HEK293 (cell line): ENCODE data around the gene MGST3.
"Not testable (repeated sequence)": the region's sequence is repeated elsewhere in the genome, so short reads cannot be mapped to it uniquely, and the experiment has no call there.

Experiments
- CTCF ChIA-PET: fragments of 350-600 bp; formaldehyde crosslinking; extraction: SDS; loops from one replicate; lab custom pipeline; 2021; ENCODE audit warnings: antibody characterized with exemption; lab: Yijun Ruan, JAX
- POLR2A ChIA-PET: fragments of 300-600 bp; formaldehyde crosslinking; extraction: SDS; loops from one replicate; lab custom pipeline; 2020; ENCODE audit warnings: antibody characterized with exemption, inconsistent platforms; lab: Yijun Ruan, JAX
- H3K27ac ChIP-seq: fragments of 200-500 bp; sonication (Bioruptor generic); 2 replicates; pipeline ENCODE4 v1.5.1; 2014; ENCODE audit warnings: low read depth, low read length, control low read depth, inconsistent platforms; ENCODE audit errors: extremely low read depth
- H3K36me3 ChIP-seq, 2 experiments: fragments of 200-500 bp in 1 of 2; sonication (Bioruptor generic) in 1 of 2; 1 replicate in 1 of 2; 2 replicates in 1 of 2; pipeline ENCODE4 v1.5.1; 2014 to 2017; ENCODE audit warnings: inconsistent platforms in 2 of 2, low read length in 2 of 2; ENCODE audit not compliant: control insufficient read depth in 2 of 2, insufficient read depth in 1 of 2
- H3K4me1 ChIP-seq: fragments of 200-500 bp; sonication (Bioruptor generic); 2 replicates; pipeline ENCODE4 v1.5.1; 2014; ENCODE audit warnings: mild to moderate bottlenecking, low read length, inconsistent platforms; ENCODE audit not compliant: control insufficient read depth, insufficient read depth
- H3K4me3 ChIP-seq: 2 replicates; pipeline ENCODE4 v1.5.1; 2011; ENCODE audit warnings: low read depth, mild to moderate bottlenecking, control low read depth, low read length, moderate library complexity
- H3K9me3 ChIP-seq: fragments of 200-500 bp; sonication (Bioruptor generic); 2 replicates; pipeline ENCODE4 v1.5.1; 2014; ENCODE audit warnings: low read depth, low read length, inconsistent platforms; ENCODE audit not compliant: control insufficient read depth, insufficient read depth
- GLI4 ChIP-seq: fragments of 450-650 bp; formaldehyde crosslinking; IDR thresholded peaks from 2 replicates; pipeline ENCODE4 v1.5.1; 2016; ENCODE audit warnings: missing biosample characterization, missing genetic modification characterization
- GLIS2 ChIP-seq: fragments of 450-650 bp; formaldehyde crosslinking; IDR thresholded peaks from 2 replicates; pipeline ENCODE4 v1.5.1; 2016; ENCODE audit warnings: missing biosample characterization, missing genetic modification characterization
- HOXD13 ChIP-seq: sonication (generic); formaldehyde crosslinking; IDR thresholded peaks from 2 replicates; pipeline ENCODE4 v1.8.0; 2022; ENCODE audit warnings: missing genetic modification reagents, borderline replicate concordance
- MEIS1 ChIP-seq: sonication (generic); formaldehyde crosslinking; IDR thresholded peaks from 2 replicates; pipeline ENCODE4 v1.8.1; 2022; ENCODE audit warnings: missing genetic modification reagents, mild to moderate bottlenecking, borderline replicate concordance
- SETDB1 ChIP-seq: IDR thresholded peaks from one replicate; pipeline ENCODE4 v1.6.1; 2017; ENCODE audit warnings: mild to moderate bottlenecking, low read length, moderate library complexity, mixed read lengths; ENCODE audit not compliant: insufficient read length
- SP3 ChIP-seq: fragments of 450-650 bp; formaldehyde crosslinking; IDR thresholded peaks from 2 replicates; pipeline ENCODE4 v1.5.1; 2016; ENCODE audit warnings: missing biosample characterization, missing genetic modification characterization
- TRIM28 ChIP-seq: IDR thresholded peaks from 2 replicates; pipeline ENCODE4 v1.6.1; 2011; ENCODE audit warnings: low read length, control low read depth, borderline replicate concordance
- WT1 ChIP-seq: fragments of 450-650 bp; formaldehyde crosslinking; IDR thresholded peaks from 2 replicates; pipeline ENCODE4 v1.5.1; 2016; ENCODE audit warnings: missing biosample characterization, missing genetic modification characterization
- ZBTB17 ChIP-seq: fragments of 450-650 bp; formaldehyde crosslinking; IDR thresholded peaks from 2 replicates; pipeline ENCODE4 v1.5.1; 2016; ENCODE audit warnings: missing biosample characterization, missing genetic modification characterization
- ZBTB21 ChIP-seq: fragments of 450-650 bp; formaldehyde crosslinking; IDR thresholded peaks from 2 replicates; pipeline ENCODE4 v1.5.1; 2017; ENCODE audit warnings: missing biosample characterization, missing genetic modification characterization
- ZEB2 ChIP-seq: fragments of 450-650 bp; formaldehyde crosslinking; IDR thresholded peaks from 2 replicates; pipeline ENCODE4 v1.5.1; 2016; ENCODE audit warnings: missing biosample characterization, missing genetic modification characterization
- ZNF140 ChIP-seq: fragments of 450-650 bp; formaldehyde crosslinking; IDR thresholded peaks from 2 replicates; pipeline ENCODE4 v1.5.1; 2016; ENCODE audit warnings: missing biosample characterization, missing genetic modification characterization
- ZNF473 ChIP-seq: fragments of 450-650 bp; formaldehyde crosslinking; IDR thresholded peaks from 2 replicates; pipeline ENCODE4 v1.5.1; 2017; ENCODE audit warnings: missing biosample characterization, missing genetic modification characterization
- ZNF48 ChIP-seq: fragments of 450-650 bp; formaldehyde crosslinking; IDR thresholded peaks from 2 replicates; pipeline ENCODE4 v1.5.1; 2016; ENCODE audit warnings: missing biosample characterization, missing genetic modification characterization
- ZNF530 ChIP-seq: fragments of 450-650 bp; formaldehyde crosslinking; IDR thresholded peaks from 2 replicates; pipeline ENCODE4 v1.5.1; 2016; ENCODE audit warnings: low read depth, missing biosample characterization, missing genetic modification characterization
- ZNF585B ChIP-seq: fragments of 450-650 bp; formaldehyde crosslinking; IDR thresholded peaks from 2 replicates; pipeline ENCODE4 v1.5.1; 2016; ENCODE audit warnings: missing biosample characterization, missing genetic modification characterization
- ZNF670 ChIP-seq: fragments of 450-650 bp; formaldehyde crosslinking; IDR thresholded peaks from 2 replicates; pipeline ENCODE4 v1.5.1; 2016; ENCODE audit warnings: missing biosample characterization, missing genetic modification characterization, low read depth
- ZNF707 ChIP-seq: fragments of 450-650 bp; formaldehyde crosslinking; IDR thresholded peaks from 2 replicates; pipeline ENCODE4 v1.5.1; 2016; ENCODE audit warnings: missing biosample characterization, missing genetic modification characterization
- ZNF747 ChIP-seq: fragments of 450-650 bp; formaldehyde crosslinking; IDR thresholded peaks from 2 replicates; pipeline ENCODE4 v1.5.1; 2016; ENCODE audit warnings: missing biosample characterization, missing genetic modification characterization
- ZNF785 ChIP-seq: fragments of 450-650 bp; formaldehyde crosslinking; IDR thresholded peaks from 2 replicates; pipeline ENCODE4 v1.5.1; 2016; ENCODE audit warnings: missing biosample characterization, missing genetic modification characterization
- ZNF791 ChIP-seq: fragments of 450-650 bp; formaldehyde crosslinking; IDR thresholded peaks from 2 replicates; pipeline ENCODE4 v1.5.1; 2016; ENCODE audit warnings: missing biosample characterization, missing genetic modification characterization
- ZNF843 ChIP-seq: fragments of 450-650 bp; formaldehyde crosslinking; IDR thresholded peaks from 2 replicates; pipeline ENCODE4 v1.5.1; 2016; ENCODE audit warnings: missing biosample characterization, missing genetic modification characterization
- TF ChIP-seq, protein P1 (sequence below): fragments of 450-650 bp; formaldehyde crosslinking; IDR thresholded peaks from 2 replicates; pipeline ENCODE4; 2016; ENCODE audit warnings: missing biosample characterization, missing genetic modification characterization
- TF ChIP-seq, protein P2 (sequence below): fragments of 450-650 bp; formaldehyde crosslinking; IDR thresholded peaks from 2 replicates; pipeline ENCODE4 v1.5.1; 2017; ENCODE audit warnings: missing biosample characterization, missing genetic modification characterization
- TF ChIP-seq, protein P3 (sequence below): fragments of 450-650 bp; formaldehyde crosslinking; IDR thresholded peaks from 2 replicates; pipeline ENCODE4 v1.5.1; 2016; ENCODE audit warnings: missing biosample characterization, missing genetic modification characterization
- TF ChIP-seq, protein P4 (sequence below): fragments of 450-650 bp; formaldehyde crosslinking; IDR thresholded peaks from 2 replicates; pipeline ENCODE4 v1.5.1; 2016; ENCODE audit warnings: missing biosample characterization, missing genetic modification characterization

The MGST3 gene

DNA sequence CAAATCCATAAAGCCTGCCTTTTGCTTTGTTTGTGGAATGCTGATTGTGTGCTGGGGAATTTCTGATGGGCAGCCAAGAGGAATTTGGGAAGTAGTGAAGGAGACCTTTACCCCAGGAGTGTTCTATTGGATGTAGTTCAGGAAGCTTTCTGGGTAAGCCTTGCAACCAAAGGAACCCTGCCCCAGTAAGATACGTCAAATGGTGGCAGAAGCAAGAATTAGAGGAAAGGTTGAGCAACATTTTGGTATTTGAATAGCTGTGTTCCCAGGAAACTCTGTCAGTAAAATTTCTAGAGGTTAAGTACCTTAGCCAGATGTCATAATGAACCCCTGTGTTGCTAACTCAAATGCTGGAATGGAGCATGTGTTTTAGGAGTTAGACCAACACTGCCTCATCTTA, 6.4 kb downstream of the MGST3 start:
- POLR2A ChIA-PET, result interaction anchor here (1.4 kb wide), 1 partner anchor 8 kb away, joined by 4 read pairs; no protein-coding TSS in a partner anchor
- CTCF ChIA-PET, result no interaction called here

DNA sequence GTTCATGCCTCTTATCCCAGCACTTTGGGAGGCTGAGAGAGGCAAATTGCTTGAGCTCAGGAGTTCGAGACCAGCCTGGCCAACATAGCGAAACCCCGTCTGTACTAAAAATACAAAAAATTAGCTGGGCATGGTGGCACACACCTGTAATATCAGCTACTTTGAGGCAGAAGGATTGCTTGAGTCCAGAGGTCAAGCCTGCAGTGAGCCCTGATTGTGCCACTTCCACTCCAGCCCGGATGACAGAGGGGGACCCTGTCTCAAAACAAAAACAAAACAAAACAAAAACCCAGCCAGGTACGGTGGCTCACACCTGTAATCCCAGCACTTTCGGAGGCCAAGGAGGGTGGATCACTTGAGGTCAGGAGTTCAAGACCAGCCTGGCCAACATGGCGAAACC, 7.2 kb downstream of the MGST3 start:
- H3K4me3 ChIP-seq, CTCF ChIA-PET, POLR2A ChIA-PET: not testable (repeated sequence)

More for the DNA sequence above, 6.4 kb downstream of the MGST3 start:
- Histone ChIP-seq H3K4me3 (no peak overlapping the region), H3K27ac (no peak overlapping the region), H3K9me3 (no peaks in the 10 kb centered on the region)
- TF ChIP-seq ZBTB21 (tag by site-specific recombination) (no peak), ZNF140 (tag by site-specific recombination) (no peak), ZNF48 (tag by site-specific recombination) (no peak), ZNF843 (no peak), HOXD13 (CRISPR knock-in tag) (no peak), GLIS2 (tag by site-specific recombination) (no peak), SP3 (no peak), WT1 (tag by site-specific recombination) (no peak), ZNF670 (tag by site-specific recombination) (no peak), GLI4 (tag by site-specific recombination) (no peak), ZNF473 (tag by site-specific recombination) (no peak), SETDB1 (no peak), ZNF585B (tag by site-specific recombination) (no peak), ZNF791 (tag by site-specific recombination) (no peak), ZNF747 (tag by site-specific recombination) (no peak)
- TF ChIP-seq, all 188 proteins: peak for 0
- Histone ChIP-seq H3K36me3 (peaks cover 0 to 8% of the 10 kb centered on the region in 2 experiments; a peak in 2 of 3 replicates), H3K4me1 (peaks cover 2% of the 10 kb centered on the region)

DNA sequence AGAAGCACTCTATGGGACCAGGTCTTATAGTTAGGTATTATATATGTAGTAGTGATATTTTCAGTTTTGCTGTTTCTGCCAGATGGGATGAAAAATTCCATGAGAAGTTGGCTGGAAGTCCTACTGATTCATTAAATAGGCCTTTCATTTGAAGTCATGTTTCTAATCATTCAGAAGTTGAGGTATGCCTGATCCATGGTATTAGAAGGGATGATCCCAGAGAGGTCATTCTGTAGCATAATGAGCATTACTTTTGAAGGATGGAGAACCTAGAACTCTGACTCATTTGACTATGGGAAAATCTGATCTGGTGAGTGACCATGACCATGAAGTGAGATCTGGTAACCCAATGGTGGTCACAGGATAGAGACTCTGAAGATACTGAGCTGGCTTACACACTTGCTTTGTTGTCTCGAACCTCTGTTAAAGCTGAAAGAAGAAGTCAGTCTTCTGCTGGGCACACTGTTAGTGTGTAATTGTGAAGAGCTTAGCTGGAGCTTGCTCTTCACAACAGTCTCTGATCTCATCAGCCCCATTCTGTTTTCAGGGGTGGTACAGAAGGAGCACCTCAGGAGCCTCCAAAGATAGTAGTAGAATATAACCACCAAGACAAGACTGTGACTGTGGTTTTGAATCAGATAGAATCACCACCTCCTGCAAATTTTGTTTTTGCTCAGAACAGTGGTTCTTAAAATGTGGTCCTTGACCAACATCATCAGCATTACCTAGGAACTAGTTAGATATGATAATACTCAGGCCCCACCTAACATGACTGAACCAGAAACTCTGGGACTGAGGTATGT, 9.0 kb downstream of the MGST3 start:
- H3K36me3 ChIP-seq, result peaks cover 0 to 8% of the 10 kb centered on the region in 2 experiments; a peak in 2 of 3 replicates
- ChIA-PET CTCF (interaction anchor here (0.9 kb wide), 1 partner anchor 247 kb away, joined by 3 read pairs; no protein-coding TSS in a partner anchor), POLR2A (no interaction called here)

More for the DNA sequence above, 7.2 kb downstream of the MGST3 start:
- not testable (repeated sequence) for H3K27ac ChIP-seq, H3K9me3 ChIP-seq, H3K4me1 ChIP-seq, H3K36me3 ChIP-seq

More for the DNA sequence above, 9.0 kb downstream of the MGST3 start:
- TF ChIP-seq ZNF140 (tag by site-specific recombination), result no peak
- TF ChIP-seq, protein P1, sequence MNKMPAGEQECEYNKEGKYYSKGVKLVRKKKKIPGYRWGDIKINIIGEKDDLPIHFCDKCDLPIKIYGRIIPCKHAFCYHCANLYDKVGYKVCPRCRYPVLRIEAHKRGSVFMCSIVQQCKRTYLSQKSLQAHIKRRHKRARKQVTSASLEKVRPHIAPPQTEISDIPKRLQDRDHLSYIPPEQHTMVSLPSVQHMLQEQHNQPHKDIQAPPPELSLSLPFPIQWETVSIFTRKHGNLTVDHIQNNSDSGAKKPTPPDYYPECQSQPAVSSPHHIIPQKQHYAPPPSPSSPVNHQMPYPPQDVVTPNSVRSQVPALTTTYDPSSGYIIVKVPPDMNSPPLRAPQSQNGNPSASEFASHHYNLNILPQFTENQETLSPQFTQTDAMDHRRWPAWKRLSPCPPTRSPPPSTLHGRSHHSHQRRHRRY (tag by site-specific recombination), result no peak
- no peak for TF ChIP-seq ZBTB17 (tag by site-specific recombination)
- TF ChIP-seq, protein P2, sequence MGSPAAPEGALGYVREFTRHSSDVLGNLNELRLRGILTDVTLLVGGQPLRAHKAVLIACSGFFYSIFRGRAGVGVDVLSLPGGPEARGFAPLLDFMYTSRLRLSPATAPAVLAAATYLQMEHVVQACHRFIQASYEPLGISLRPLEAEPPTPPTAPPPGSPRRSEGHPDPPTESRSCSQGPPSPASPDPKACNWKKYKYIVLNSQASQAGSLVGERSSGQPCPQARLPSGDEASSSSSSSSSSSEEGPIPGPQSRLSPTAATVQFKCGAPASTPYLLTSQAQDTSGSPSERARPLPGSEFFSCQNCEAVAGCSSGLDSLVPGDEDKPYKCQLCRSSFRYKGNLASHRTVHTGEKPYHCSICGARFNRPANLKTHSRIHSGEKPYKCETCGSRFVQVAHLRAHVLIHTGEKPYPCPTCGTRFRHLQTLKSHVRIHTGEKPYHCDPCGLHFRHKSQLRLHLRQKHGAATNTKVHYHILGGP, result no peak
- TF ChIP-seq ZEB2 (tag by site-specific recombination), result no peak
- no peak for TF ChIP-seq TRIM28
- TF ChIP-seq ZNF707 (tag by site-specific recombination), result no peak
- TF ChIP-seq, protein P3, sequence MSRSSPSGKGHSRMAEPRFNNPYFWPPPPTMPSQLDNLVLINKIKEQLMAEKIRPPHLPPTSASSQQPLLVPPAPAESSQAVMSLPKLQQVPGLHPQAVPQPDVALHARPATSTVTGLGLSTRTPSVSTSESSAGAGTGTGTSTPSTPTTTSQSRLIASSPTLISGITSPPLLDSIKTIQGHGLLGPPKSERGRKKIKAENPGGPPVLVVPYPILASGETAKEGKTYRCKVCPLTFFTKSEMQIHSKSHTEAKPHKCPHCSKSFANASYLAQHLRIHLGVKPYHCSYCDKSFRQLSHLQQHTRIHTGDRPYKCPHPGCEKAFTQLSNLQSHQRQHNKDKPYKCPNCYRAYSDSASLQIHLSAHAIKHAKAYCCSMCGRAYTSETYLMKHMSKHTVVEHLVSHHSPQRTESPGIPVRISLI (tag by site-specific recombination), result no peak
- TF ChIP-seq, protein P4, sequence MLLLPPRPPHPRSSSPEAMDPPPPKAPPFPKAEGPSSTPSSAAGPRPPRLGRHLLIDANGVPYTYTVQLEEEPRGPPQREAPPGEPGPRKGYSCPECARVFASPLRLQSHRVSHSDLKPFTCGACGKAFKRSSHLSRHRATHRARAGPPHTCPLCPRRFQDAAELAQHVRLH (tag by site-specific recombination), result no peak
- TF ChIP-seq ZNF785 (tag by site-specific recombination), result no peak
- no peak for TF ChIP-seq ZNF530 (tag by site-specific recombination)
- TF ChIP-seq ZNF747 (tag by site-specific recombination), result no peak
- TF ChIP-seq MEIS1 (CRISPR knock-in tag), result no peak
- Histone ChIP-seq H3K4me3 (no peak overlapping the region), H3K4me1 (no peaks in the 10 kb centered on the region; the same call in 1 of the 2 replicates), H3K9me3 (no peaks in the 10 kb centered on the region), H3K27ac (no peak overlapping the region)
